Activated CD4-positive, alpha-beta T cell treated with anti-CD3 and anti-CD28 coated beads, Interleukin-2, amount 10 ng/mL, durations not matched to agents 7 days and 5 days (primary cell): ENCODE measurements around the gene CFAP410. TPM values are rescaled to one million over a fixed set of nuclear protein-coding genes. Genes with fewer than 3 reads are reported as not detected.

ENCODE experiments used
- CTCF ChIA-PET: fragments of 350-600 bp; sonication (Branson Sonifier 250); formaldehyde crosslinking; loops from one replicate; lab custom pipeline; 2021; ENCODE audit warnings: antibody characterized with exemption; lab: Charles Lee
- POLR2A ChIA-PET: fragments of 350-600 bp; sonication (Branson Sonifier 250); formaldehyde crosslinking; loops from one replicate; lab custom pipeline; 2021; ENCODE audit warnings: antibody characterized with exemption; lab: Charles Lee
- DNase-seq: peaks from one replicate; pipeline ENCODE4 v3.0.0-alpha.2; 2020
- H3K27ac Mint-ChIP-seq: one replicate; pipeline ENCODE4 v1.8.0; 2021; ENCODE audit warnings: mild to moderate bottlenecking, moderate library complexity, mixed read lengths
- H3K27me3 Mint-ChIP-seq: one replicate; pipeline ENCODE4 v1.8.0; 2021; ENCODE audit warnings: mixed read lengths
- H3K36me3 Mint-ChIP-seq: one replicate; pipeline ENCODE4 v1.8.0; 2021; ENCODE audit warnings: low read depth, mixed read lengths
- H3K4me1 Mint-ChIP-seq: one replicate; pipeline ENCODE4 v1.8.0; 2021; ENCODE audit warnings: mixed read lengths
- H3K4me3 Mint-ChIP-seq: one replicate; pipeline ENCODE4 v1.8.0; 2021; ENCODE audit warnings: mild to moderate bottlenecking, moderate library complexity, mixed read lengths
- H3K9me3 Mint-ChIP-seq: one replicate; pipeline ENCODE4 v1.8.0; 2021; ENCODE audit warnings: mixed read lengths
- total RNA-seq, 2 experiments: library from RNA; stranded (reverse); gene quantifications; one replicate each; pipeline ENCODE4 v1.2.3, GENCODE V29; 2021

CFAP410 gene
- total RNA-seq, 2 experiments from 2014 or later = 11.6 to 16.0 TPM

- Mint-ChIP-seq H3K9me3 (no peaks in the 10 kb centered on the region), H3K4me3 (no peak overlapping the region), H3K27ac (no peak overlapping the region), H3K4me1 (no peaks in the 10 kb centered on the region), H3K27me3 (no peaks in the 10 kb centered on the region), H3K36me3 (no peaks in the 10 kb centered on the region)
- CTCF ChIA-PET = interaction anchor here (1.6 kb wide), 1 partner anchor 11 kb away, joined by 4 read pairs; no protein-coding TSS in a partner anchor
- POLR2A ChIA-PET = no interaction called here
- DNase-seq = no peak
These were observed 16.4 kb downstream of the CFAP410 start for GRCh38 chr21:44322621-44323325.

GRCh38 chr21:44321846-44322450 is 17.2 kb downstream of the CFAP410 start:
- no peak for DNase-seq
- H3K4me1 Mint-ChIP-seq = no peaks in the 10 kb centered on the region
- H3K36me3 Mint-ChIP-seq = no peaks in the 10 kb centered on the region
- H3K4me3 Mint-ChIP-seq = no peak overlapping the region
- H3K9me3 Mint-ChIP-seq = no peaks in the 10 kb centered on the region
- CTCF ChIA-PET = interaction anchor here (1.0 to 1.6 kb wide), 2 partner anchors 12 to 17 kb away, joined by 3 to 4 read pairs; no protein-coding TSS in a partner anchor
- POLR2A ChIA-PET = no interaction called here
- no peak overlapping the region for H3K27ac Mint-ChIP-seq
- no peaks in the 10 kb centered on the region for H3K27me3 Mint-ChIP-seq

- ChIA-PET CTCF (no interaction called here), POLR2A (no interaction called here)
- Mint-ChIP-seq H3K27me3 (no peaks in the 10 kb centered on the region), H3K36me3 (peaks cover 3% of the 10 kb centered on the region), H3K4me1 (no peaks in the 10 kb centered on the region), H3K27ac (no peak overlapping the region), H3K9me3 (no peaks in the 10 kb centered on the region), H3K4me3 (no peak overlapping the region)
- no peak for DNase-seq
These were observed 18.3 kb downstream of the CFAP410 start for GRCh38 chr21:44320847-44321246.

GRCh38 chr21:44319407-44320065 is 19.7 kb downstream of the CFAP410 start:
- POLR2A ChIA-PET = no interaction called here

GRCh38 chr21:44318489-44319285 is 20.5 kb downstream of the CFAP410 start:
- Mint-ChIP-seq H3K4me1 (no peaks in the 10 kb centered on the region), H3K4me3 (no peak overlapping the region), H3K9me3 (no peaks in the 10 kb centered on the region), H3K36me3 (peaks cover 3% of the 10 kb centered on the region), H3K27ac (no peak overlapping the region), H3K27me3 (no peaks in the 10 kb centered on the region)
- DNase-seq = no peak
- ChIA-PET POLR2A (no interaction called here), CTCF (interaction anchor here (0.7 to 1.3 kb wide), 2 partner anchors 13 to 15 kb away, joined by 3 read pairs; no protein-coding TSS in a partner anchor)

More at GRCh38 chr21:44319407-44320065, 19.7 kb downstream of the CFAP410 start:
- H3K4me1 Mint-ChIP-seq = no peaks in the 10 kb centered on the region
- CTCF ChIA-PET = interaction anchor here (1.3 kb wide), 1 partner anchor 12 kb away, joined by 3 read pairs; no protein-coding TSS in a partner anchor
- H3K27ac Mint-ChIP-seq = no peak overlapping the region
- H3K4me3 Mint-ChIP-seq = no peak overlapping the region
- H3K9me3 Mint-ChIP-seq = no peaks in the 10 kb centered on the region
- H3K27me3 Mint-ChIP-seq = no peaks in the 10 kb centered on the region
- H3K36me3 Mint-ChIP-seq = peaks cover 3% of the 10 kb centered on the region
- no peak for DNase-seq

GRCh38 chr21:44317871-44318270 is 21.3 kb downstream of the CFAP410 start:
- Mint-ChIP-seq H3K4me1 (no peaks in the 10 kb centered on the region), H3K27ac (no peak overlapping the region), H3K9me3 (no peaks in the 10 kb centered on the region), H3K27me3 (no peaks in the 10 kb centered on the region), H3K36me3 (peaks cover 3% of the 10 kb centered on the region), H3K4me3 (no peak overlapping the region)
- ChIA-PET POLR2A (no interaction called here), CTCF (no interaction called here)
- DNase-seq = no peak

- Mint-ChIP-seq H3K36me3 (peaks cover 3% of the 10 kb centered on the region), H3K4me1 (no peaks in the 10 kb centered on the region), H3K27me3 (no peaks in the 10 kb centered on the region), H3K4me3 (no peak overlapping the region), H3K9me3 (no peaks in the 10 kb centered on the region), H3K27ac (no peak overlapping the region)
- no peak for DNase-seq
- CTCF ChIA-PET = no interaction called here
- POLR2A ChIA-PET = interaction anchor here (0.7 kb wide), 1 partner anchor 127 kb away, joined by 3 read pairs; no protein-coding TSS in a partner anchor
These were observed 21.9 kb downstream of the CFAP410 start for GRCh38 chr21:44317241-44317782.

GRCh38 chr21:44316277-44316900 is 22.8 kb downstream of the CFAP410 start:
- no peaks in the 10 kb centered on the region for H3K27me3 Mint-ChIP-seq
- H3K27ac Mint-ChIP-seq = no peak overlapping the region

GRCh38 chr21:44315691-44316203 is 23.4 kb downstream of the CFAP410 start:
- no peak for DNase-seq
- POLR2A ChIA-PET = no interaction called here
- H3K27ac Mint-ChIP-seq = no peak overlapping the region
- H3K4me3 Mint-ChIP-seq = no peak overlapping the region
- H3K36me3 Mint-ChIP-seq = peaks cover 13% of the 10 kb centered on the region
- CTCF ChIA-PET = interaction anchor here (0.7 to 1.2 kb wide), 2 partner anchors 16 to 19 kb away, joined by 3 read pairs; no protein-coding TSS in a partner anchor
- no peaks in the 10 kb centered on the region for H3K9me3 Mint-ChIP-seq
- no peaks in the 10 kb centered on the region for H3K4me1 Mint-ChIP-seq
- no peaks in the 10 kb centered on the region for H3K27me3 Mint-ChIP-seq

More at GRCh38 chr21:44316277-44316900, 22.8 kb downstream of the CFAP410 start:
- no peak for DNase-seq
- no peaks in the 10 kb centered on the region for H3K4me1 Mint-ChIP-seq
- H3K9me3 Mint-ChIP-seq = no peaks in the 10 kb centered on the region
- peaks cover 7% of the 10 kb centered on the region for H3K36me3 Mint-ChIP-seq
- POLR2A ChIA-PET = no interaction called here
- CTCF ChIA-PET = interaction anchor here (1.2 kb wide), 1 partner anchor 19 kb away, joined by 3 read pairs; no protein-coding TSS in a partner anchor
- H3K4me3 Mint-ChIP-seq = no peak overlapping the region

GRCh38 chr21:44314561-44314960 is 24.6 kb downstream of the CFAP410 start:
- peaks cover 13% of the 10 kb centered on the region for H3K36me3 Mint-ChIP-seq
- ChIA-PET POLR2A (no interaction called here), CTCF (no interaction called here)
- H3K9me3 Mint-ChIP-seq = no peaks in the 10 kb centered on the region
- no peak overlapping the region for H3K27ac Mint-ChIP-seq
- DNase-seq = no peak
- no peaks in the 10 kb centered on the region for H3K4me1 Mint-ChIP-seq
- no peak overlapping the region for H3K4me3 Mint-ChIP-seq
- no peaks in the 10 kb centered on the region for H3K27me3 Mint-ChIP-seq

- H3K36me3 Mint-ChIP-seq = peaks cover 13% of the 10 kb centered on the region
- no peaks in the 10 kb centered on the region for H3K9me3 Mint-ChIP-seq
- no peaks in the 10 kb centered on the region for H3K27me3 Mint-ChIP-seq
- no peaks in the 10 kb centered on the region for H3K4me1 Mint-ChIP-seq
- POLR2A ChIA-PET = interaction anchor here (0.6 kb wide), 1 partner anchor 600 kb away, joined by 4 read pairs; no protein-coding TSS in a partner anchor
- CTCF ChIA-PET = interaction anchor here (1.3 kb wide), 1 partner anchor 16 kb away, joined by 5 read pairs; no protein-coding TSS in a partner anchor
- H3K27ac Mint-ChIP-seq = no peak overlapping the region
- H3K4me3 Mint-ChIP-seq = no peak overlapping the region
- DNase-seq = no peak
These were observed 25.1 kb downstream of the CFAP410 start for GRCh38 chr21:44314128-44314527.
